ENCODE measurements around the gene C1GALT1. TPM values are rescaled to one million over a fixed set of nuclear protein-coding genes. Genes with fewer than 3 reads are reported as not detected.
A peak's percentile ranks its signal among the peaks of the same experiment; 100 is the strongest.

C1GALT1 gene
- total RNA-seq, 1 experiment from 2014 or later = 81.5 TPM

GRCh38 chr7:7254908-7255307, 72.6 kb downstream of the C1GALT1 start:
- no peak overlapping the region for H3K4me3 Mint-ChIP-seq
- no peaks in the 10 kb centered on the region for H3K27me3 Mint-ChIP-seq (ENCODE audit: low read depth)
- Histone ChIP-seq H3K23ac (ENCODE audit: insufficient read length, low read depth, low read length) (no peak overlapping the region), H3K9me3 (ENCODE audit: control insufficient read depth, low read depth, low read length) (no peaks in the 10 kb centered on the region), H2BK12ac (ENCODE audit: insufficient read length, low read depth, low read length) (no peak overlapping the region), H3K9ac (ENCODE audit: extremely low read depth, insufficient read length, low read length) (no peak overlapping the region), H3K79me2 (ENCODE audit: insufficient read depth, low read length) (no peaks in the 10 kb centered on the region), H3K27me3 (ENCODE audit: insufficient read depth, low read length) (no peaks in the 10 kb centered on the region), H3T11ph (ENCODE audit: low read length) (no peak overlapping the region), H4K91ac (ENCODE audit: insufficient read length, low read depth, low read length) (no peak overlapping the region), H3K4me1 (ENCODE audit: insufficient read depth, low read length) (peaks cover 1% of the 10 kb centered on the region; the same call in 1 of the 2 replicates), H3K4ac (ENCODE audit: low read depth, low read length) (no peak overlapping the region), H3K56ac (ENCODE audit: insufficient read length, low read depth, low read length) (no peak overlapping the region), H2BK20ac (ENCODE audit: low read depth, low read length, poor library complexity, severe bottlenecking) (no peak overlapping the region), H3K4me2 (ENCODE audit: insufficient read depth, insufficient read length, low read length) (no peak overlapping the region), H2BK5ac (ENCODE audit: insufficient read length, low read length) (no peak overlapping the region), H2BK120ac (ENCODE audit: low read depth, low read length, poor library complexity, severe bottlenecking) (no peak overlapping the region), H4K5ac (ENCODE audit: insufficient read length, low read depth, low read length) (no peak overlapping the region), H3K18ac (ENCODE audit: insufficient read length, low read depth, low read length) (no peak overlapping the region), H2AK5ac (ENCODE audit: insufficient read length, low read length) (no peak overlapping the region), H3K27ac (ENCODE audit: insufficient read length, low read depth, low read length) (no peak overlapping the region), H4K8ac (replicated peaks; ENCODE audit: insufficient read length, low read depth, low read length) (no peak overlapping the region), H3K14ac (ENCODE audit: insufficient read depth, low read length) (no peak overlapping the region), H3K23me2 (ENCODE audit: insufficient read length, low read depth, low read length, poor library complexity, severe bottlenecking) (no peaks in the 10 kb centered on the region), H2BK15ac (ENCODE audit: low read depth, low read length) (no peak overlapping the region), H4K20me1 (ENCODE audit: control insufficient read depth, insufficient read depth, insufficient read length) (no peaks in the 10 kb centered on the region), H2AFZ (ENCODE audit: low read length) (no peak overlapping the region), H3K79me1 (ENCODE audit: insufficient read depth, low read depth, low read length, poor library complexity, severe bottlenecking) (no peaks in the 10 kb centered on the region)
- H3K4me1 Mint-ChIP-seq = peaks cover 27 to 33% of the 10 kb centered on the region in 2 experiments
- WGBS (ENCODE audit: extremely low coverage, insufficient read length, low lambda C conversion rate) = no CpG with 5 or more reads among the region's 5 CpGs
- H3K9me3 Mint-ChIP-seq = no peaks in the 10 kb centered on the region; a peak in 1 of 5 replicates
- DNase-seq = no peak
- H3K36me3 Mint-ChIP-seq (ENCODE audit: insufficient read depth in 1 of 3, low read depth in 3 of 3) = peaks cover 11 to 33% (median 17%) of the 10 kb centered on the region in 3 experiments; a peak in 6 of 7 replicates
- 0 out of 7 replicates have a peak overlapping the region, but pooled peaks of 1 of the 3 experiments have one; percentile 37 for H3K27ac Mint-ChIP-seq
- TF ChIP-seq CTCF (conservative IDR thresholded peaks at IDR 0.05) = no peak
